OCI-LY7 (cell line): ENCODE results near the gene DTNB. TPM values are rescaled to one million over a fixed set of nuclear protein-coding genes. Genes with fewer than 3 reads are reported as not detected.
A peak's percentile ranks its signal among the peaks of the same experiment; 100 is the strongest.

Experiments used
- BruUV-seq: library from RNA; stranded (reverse); fragments of 400-500 nt; replicated peaks from 2 replicates; lab custom pipeline; 2021; lab: Mats Ljungman, UMichigan
- CTCF ChIA-PET: fragments of 300-600 bp; sonication (Branson Sonifier 250); formaldehyde crosslinking; loops from one replicate; lab custom pipeline; 2022; ENCODE audit warnings: antibody characterized with exemption; ENCODE audit not compliant: unreplicated experiment; lab: Charles Lee
- POLR2A ChIA-PET: fragments of 300-600 bp; sonication (Branson Sonifier 250); formaldehyde crosslinking; loops from one replicate; lab custom pipeline; 2022; ENCODE audit warnings: antibody characterized with exemption; lab: Charles Lee
- DNase-seq: peaks from one replicate; pipeline ENCODE4 v3.0.0-alpha.2; 2015; ENCODE audit warnings: low spot score
- H2AFZ ChIP-seq: fragments of 200-600 bp; sonication (generic), shearing (Covaris generic); 2 replicates; pipeline ENCODE4 v1.6.1; 2014; ENCODE audit warnings: mild to moderate bottlenecking, antibody characterized with exemption, low read length, moderate library complexity
- H3K27ac ChIP-seq: fragments of 200-600 bp; sonication (generic); 2 replicates; pipeline ENCODE4 v1.5.1; 2014; ENCODE audit warnings: mixed run types, low read depth, mild to moderate bottlenecking, moderate library complexity, low read length, inconsistent platforms; ENCODE audit not compliant: poor library complexity, severe bottlenecking
- H3K36me3 ChIP-seq: fragments of 200-600 bp; sonication (generic); 2 replicates; pipeline ENCODE4 v1.6.1; 2014; ENCODE audit warnings: mild to moderate bottlenecking, antibody characterized with exemption, low read length, moderate library complexity, mixed read lengths; ENCODE audit not compliant: insufficient read depth
- H3K4me1 ChIP-seq: fragments of 200-600 bp; sonication (generic); 2 replicates; pipeline ENCODE4 v1.5.1; 2014; ENCODE audit warnings: mild to moderate bottlenecking, low read length; ENCODE audit not compliant: insufficient read depth, poor library complexity, severe bottlenecking
- H3K4me2 ChIP-seq: fragments of 200-600 bp; sonication (generic); 2 replicates; pipeline ENCODE4 v1.6.1; 2014; ENCODE audit warnings: mild to moderate bottlenecking, low read length
- H3K4me3 ChIP-seq: fragments of 200-600 bp; sonication (generic); 2 replicates; pipeline ENCODE4 v1.5.1; 2014; ENCODE audit warnings: mild to moderate bottlenecking, low read depth, low read length; ENCODE audit not compliant: poor library complexity, severe bottlenecking
- H3K79me2 ChIP-seq: fragments of 200-600 bp; sonication (generic); 2 replicates; pipeline ENCODE4 v1.6.1; 2016; ENCODE audit warnings: low read depth, mild to moderate bottlenecking, low read length, moderate library complexity, mixed read lengths; ENCODE audit not compliant: insufficient read depth
- H3K9me2 ChIP-seq: fragments of 200-600 bp; sonication (generic); 2 replicates; pipeline ENCODE4 v1.6.1; 2016; ENCODE audit warnings: mild to moderate bottlenecking, low read length, mixed read lengths; ENCODE audit not compliant: insufficient read depth
- H3K9me3 ChIP-seq: fragments of 200-600 bp; sonication (generic); 2 replicates; pipeline ENCODE4 v1.6.1; 2014; ENCODE audit warnings: mild to moderate bottlenecking, mixed run types, low read length, mixed read lengths
- H4K20me1 ChIP-seq: fragments of 200-600 bp; sonication (generic); 2 replicates; pipeline ENCODE4 v1.6.1; 2014; ENCODE audit warnings: mild to moderate bottlenecking, antibody characterized with exemption, low read length, moderate library complexity, mixed read lengths; ENCODE audit not compliant: insufficient read depth
- CTCF ChIP-seq: fragments of 200-600 bp; sonication (generic); conservative IDR thresholded peaks from 2 replicates; pipeline ENCODE4 v1.5.1; 2014; ENCODE audit warnings: mild to moderate bottlenecking, antibody characterized with exemption, low read length, moderate library complexity, mixed read lengths
- EZH2phosphoT487 ChIP-seq: fragments of 200-600 bp; sonication (generic); IDR thresholded peaks from 2 replicates; pipeline ENCODE4 v1.6.1; 2018; ENCODE audit warnings: low read depth, borderline replicate concordance, mild to moderate bottlenecking, mixed run types, antibody characterized with exemption, low read length, moderate library complexity, mixed read lengths
- intact Hi-C: fragments of 100-400 bp; cut with micrococcal nuclease; formaldehyde crosslinking; loops from one replicate; pipeline ENCODE4 v1.10.0; 2022; ENCODE audit not compliant: unreplicated experiment
- total RNA-seq, 2 experiments: library from RNA; depleted of rRNA in 1 of 2; stranded (reverse); fragments of >200 nt in 1 of 2; shearing (Covaris generic) in 1 of 2; gene quantifications; 2 replicates each; pipeline ENCODE4 v1.2.3, GENCODE V29; 2014 to 2022

DTNB gene
- total RNA-seq, 2 experiments from 2014 or later = 16.1 to 28.3 TPM

- no TSS peak for BruUV-seq
- peak overlapping the region; percentile 61 for H3K4me2 ChIP-seq
- peaks cover 8% of the 10 kb centered on the region; the same call in 1 of the 2 replicates for H3K36me3 ChIP-seq
- ChIA-PET CTCF (interaction anchor here (0.9 to 2.6 kb wide), 5 partner anchors 21 to 257 kb away, joined by 3 to 11 read pairs (median 3); no protein-coding TSS in a partner anchor), POLR2A (interaction anchor here (0.6 to 1.7 kb wide), 12 partner anchors 8 to 511 kb away, joined by 3 to 8 read pairs (median 3); no protein-coding TSS in a partner anchor)
- peaks cover 20% of the 10 kb centered on the region; the same call in 1 of the 2 replicates for H3K9me3 ChIP-seq
- peak overlapping the region; percentile 17 for H3K4me3 ChIP-seq
- no peak for TF ChIP-seq EZH2phosphoT487
- peak; percentile 73 for TF ChIP-seq CTCF
- no peaks in the 10 kb centered on the region for H4K20me1 ChIP-seq
- H3K9me2 ChIP-seq = no peaks in the 10 kb centered on the region
- H3K4me1 ChIP-seq = peaks cover 65% of the 10 kb centered on the region
- intact Hi-C loops = loop anchor here (1.0 to 10.0 kb wide), 8 partner anchors 44 to 399 kb away; no protein-coding TSS in a partner anchor
- peak overlapping the region; percentile 65 for H3K27ac ChIP-seq
- H2AFZ ChIP-seq = peak overlapping the region; percentile 73; the same call in 1 of the 2 replicates
- DNase-seq = peak; percentile 66
- H3K79me2 ChIP-seq = no peaks in the 10 kb centered on the region
Measured at GRCh38 chr2:25566094-25566493, 107.3 kb downstream of the DTNB start.

GRCh38 chr2:25561136-25561850 is 112.1 kb downstream of the DTNB start:
- peaks cover 81% of the 10 kb centered on the region for H3K4me1 ChIP-seq
- ChIA-PET CTCF (no interaction called here), POLR2A (interaction anchor here (1.0 to 1.4 kb wide), 2 partner anchors 9 to 142 kb away, joined by 3 to 5 read pairs; no protein-coding TSS in a partner anchor)
- H3K36me3 ChIP-seq = peaks cover 8% of the 10 kb centered on the region; the same call in 1 of the 2 replicates
- TF ChIP-seq CTCF = no peak
- no peak for TF ChIP-seq EZH2phosphoT487
- BruUV-seq = no TSS peak
- H3K4me2 ChIP-seq = peak overlapping the region; percentile 14; the same call in 1 of the 2 replicates
- no peak overlapping the region for H3K27ac ChIP-seq
- peaks cover 20% of the 10 kb centered on the region; the same call in 1 of the 2 replicates for H3K9me3 ChIP-seq
- no peaks in the 10 kb centered on the region for H3K79me2 ChIP-seq
- H4K20me1 ChIP-seq = no peaks in the 10 kb centered on the region
- H2AFZ ChIP-seq = no peak overlapping the region
- H3K4me3 ChIP-seq = no peak overlapping the region
- no peak for DNase-seq
- intact Hi-C loops = loop anchor here (10.0 kb wide), 1 partner anchor 186 kb away; no protein-coding TSS in a partner anchor
- no peaks in the 10 kb centered on the region for H3K9me2 ChIP-seq
